GM19455 (cell line): Measurements from ENCODE around the gene RDH5.

Experiments used
- ATAC-seq: cut with Tn5 transposase; IDR thresholded peaks from one replicate; pipeline ENCODE4 v1.9.1; 2021; ENCODE audit not compliant: unreplicated experiment

The RDH5 gene

GRCh38 chr12:55727643-55728185 lies 7.5 kb downstream of the RDH5 start:
- ATAC-seq: no peak

GRCh38 chr12:55728186-55728938 lies 8.2 kb downstream of the RDH5 start:
- peak; percentile 24 for ATAC-seq

- peak; percentile 64 for ATAC-seq
Measured at GRCh38 chr12:55728939-55729818, 9.0 kb downstream of the RDH5 start, which contains the start of gene CD63. Gene CD63, minus strand, starts transcription at chr12:55729009. Its CDS starts 668 bp downstream, at chr12:55728341.

- ATAC-seq: peak; percentile 47
Measured at GRCh38 chr12:55729819-55730818, 9.9 kb downstream of the RDH5 start.

GRCh38 chr12:55732288-55732687 lies 12.1 kb downstream of the RDH5 start:
- ATAC-seq: no peak

GRCh38 chr12:55733021-55733555 lies 12.9 kb downstream of the RDH5 start:
- ATAC-seq: no peak

GRCh38 chr12:55733858-55734257 lies 13.7 kb downstream of the RDH5 start:
- no peak for ATAC-seq

GRCh38 chr12:55734595-55734994 lies 14.4 kb downstream of the RDH5 start:
- ATAC-seq: no peak

- no peak for ATAC-seq
Measured at GRCh38 chr12:55736076-55736475, 15.9 kb downstream of the RDH5 start.

GRCh38 chr12:55736780-55737580 lies 16.8 kb downstream of the RDH5 start:
- ATAC-seq: no peak

GRCh38 chr12:55737581-55738122 lies 17.5 kb downstream of the RDH5 start:
- ATAC-seq: no peak

GRCh38 chr12:55738123-55739024 lies 18.2 kb downstream of the RDH5 start:
- ATAC-seq: peak; percentile 86

GRCh38 chr12:55739025-55739378 lies 18.8 kb downstream of the RDH5 start:
- no peak for ATAC-seq

GRCh38 chr12:55741931-55742680 lies 21.9 kb downstream of the RDH5 start:
- no peak for ATAC-seq

GRCh38 chr12:55742719-55743405 lies 22.7 kb downstream of the RDH5 start, which contains the start of gene GDF11:
Gene GDF11, plus strand, starts transcription at chr12:55743122. Its CDS starts 195 bp downstream, at chr12:55743317.
- ATAC-seq: peak; percentile 28

GRCh38 chr12:55743406-55744339 lies 23.5 kb downstream of the RDH5 start:
- peak; percentile 65 for ATAC-seq
